Fibroblast of mammary gland (primary cell): ENCODE results near the gene MLLT1.
"Not testable (repeated sequence)": the region's sequence is repeated elsewhere in the genome, so short reads cannot be mapped to it uniquely, and the experiment has no call there.

Experiments used
- DNase-seq: peaks from one replicate; pipeline ENCODE4 v3.0.0-alpha.2; 2010; ENCODE audit warnings: low read depth
- H3K4me3 ChIP-seq: 2 replicates; pipeline ENCODE4 v1.5.1; 2011; ENCODE audit warnings: low read depth, mild to moderate bottlenecking, low read length, moderate library complexity; ENCODE audit not compliant: control insufficient read depth
- CTCF ChIP-seq: conservative IDR thresholded peaks from 2 replicates; pipeline ENCODE4 v1.5.1; 2011; ENCODE audit warnings: low read depth, low read length, inconsistent platforms; ENCODE audit not compliant: control insufficient read depth, insufficient read depth

The MLLT1 gene

GRCh38 chr19:6318772-6319171 is 39.0 kb upstream of the MLLT1 start:
- TF ChIP-seq CTCF: no peak
- peak; percentile 31 for DNase-seq
- H3K4me3 ChIP-seq: no peak overlapping the region

GRCh38 chr19:6315646-6316045 is 35.9 kb upstream of the MLLT1 start:
- not testable (repeated sequence) for H3K4me3 ChIP-seq, DNase-seq

GRCh38 chr19:6313398-6313969 is 33.7 kb upstream of the MLLT1 start:
- TF ChIP-seq CTCF: no peak
- no peak overlapping the region for H3K4me3 ChIP-seq
- DNase-seq: no peak

GRCh38 chr19:6312018-6312417 is 32.2 kb upstream of the MLLT1 start:
- TF ChIP-seq CTCF: no peak
- no peak for DNase-seq
- H3K4me3 ChIP-seq: no peak overlapping the region

- no peak overlapping the region for H3K4me3 ChIP-seq
- no peak for DNase-seq
- TF ChIP-seq CTCF: no peak
These were observed 18.6 kb upstream of the MLLT1 start for GRCh38 chr19:6298413-6298812.

- no peak overlapping the region for H3K4me3 ChIP-seq
- no peak for DNase-seq
- no peak for TF ChIP-seq CTCF
These were observed 17.4 kb upstream of the MLLT1 start for GRCh38 chr19:6297202-6297601.

- DNase-seq: peak; percentile 16
- no peak overlapping the region for H3K4me3 ChIP-seq
- no peak for TF ChIP-seq CTCF
These were observed 12.2 kb upstream of the MLLT1 start for GRCh38 chr19:6292006-6292405.
